Transverse colon (tissue), 4 donors: ENCODE data around the gene POM121L12. TPM values are rescaled to one million over a fixed set of nuclear protein-coding genes. Genes with fewer than 3 reads are reported as not detected.

Experiments
- DNase-seq: peaks from one replicate; pipeline ENCODE4 v3.0.0-alpha.2; 2019
- H3K27ac ChIP-seq, 4 donors: fragments of 200-600 bp; sonication (generic); 2 replicates each; pipeline ENCODE4 v1.5.1; 2016 to 2018; ENCODE audit warnings: inconsistent platforms in 4 of 4
- H3K27me3 ChIP-seq: fragments of 200-600 bp; sonication (generic); 2 replicates; pipeline ENCODE4 v1.5.1; 2017; ENCODE audit warnings: inconsistent platforms
- H3K36me3 ChIP-seq, 4 donors: fragments of 200-600 bp; sonication (generic); 2 replicates each; pipeline ENCODE4 v1.5.1; 2017 to 2019; ENCODE audit warnings: inconsistent platforms in 4 of 4
- H3K4me1 ChIP-seq, 4 donors: fragments of 200-600 bp; sonication (generic); 2 replicates each; pipeline ENCODE4 v1.5.1; 2017 to 2020; ENCODE audit warnings: inconsistent platforms in 4 of 4
- H3K4me3 ChIP-seq, 4 donors: fragments of 200-600 bp; sonication (generic); 1 replicate in 1 of 4; 2 replicates in 3 of 4; pipeline versions ENCODE4 v1.5.1 to v1.6.1; 2017 to 2019; ENCODE audit warnings: inconsistent platforms in 4 of 4
- H3K9me3 ChIP-seq, 2 donors: fragments of 200-600 bp; sonication (generic); 2 replicates each; pipeline ENCODE4 v1.5.1; 2017 to 2019; ENCODE audit warnings: inconsistent platforms in 2 of 2
- CTCF ChIP-seq, 5 experiments: fragments of 200-600 bp in 3 of 5; fragments of 450-650 bp in 2 of 5; sonication (generic) in 3 of 5; IDR thresholded peaks; 1 replicate in 2 of 5; 2 replicates in 3 of 5; pipeline ENCODE4 v1.5.1; 2016 to 2017; ENCODE audit warnings: antibody characterized with exemption in 5 of 5, inconsistent platforms in 3 of 5, mild to moderate bottlenecking in 2 of 5, moderate library complexity in 1 of 5
- EP300 ChIP-seq: sonication (generic); formaldehyde crosslinking; IDR thresholded peaks from one replicate; pipeline ENCODE4 v1.6.1; 2017; ENCODE audit warnings: antibody characterized with exemption, low read depth
- POLR2A ChIP-seq: fragments of 450-650 bp; IDR thresholded peaks from one replicate; pipeline ENCODE4 v1.6.1; 2016; ENCODE audit warnings: antibody characterized with exemption, mild to moderate bottlenecking, moderate library complexity
- POLR2AphosphoS5 ChIP-seq, 3 donors: sonication (generic); formaldehyde crosslinking; IDR thresholded peaks; one replicate each; pipeline ENCODE4 v1.6.1; 2016; ENCODE audit warnings: antibody characterized with exemption in 3 of 3
- WGBS, 2 donors: methylation state at CpG; one replicate each; pipeline ENCODE4 v1.1.5; 2018; ENCODE audit warnings: low coverage in 1 of 2; 5-methylcytosine and 5-hydroxymethylcytosine counted together
- in situ Hi-C, 4 donors: fragments of 200-750 bp; cut with MboI; loops; one replicate each; pipeline versions ENCODE4 v1.15.0 to v1.15.1; 2017; ENCODE audit warnings: low sequenced_read_pairs in 3 of 4, low pct_ligation_motif_present in 1 of 4, low pct_unique_long_range_greater_than_20kb in 1 of 4
- intact Hi-C: fragments of 100-400 bp; cut with DNase I; formaldehyde crosslinking; loops from one replicate; pipeline ENCODE4 v1.15.1; 2023; ENCODE audit warnings: low total_unique reads
- total RNA-seq, 4 donors: library from RNA; depleted of rRNA; stranded (reverse); fragments of >200 nt; gene quantifications; one replicate each; pipeline ENCODE4 v1.1.0, GENCODE V29; 2016

The POM121L12 gene
- total RNA-seq, 4 donors from 2014 or later = not detected

- Histone ChIP-seq H3K4me3 (no peak overlapping the region), H3K27ac (no peak overlapping the region), H3K27me3 (no peaks in the 10 kb centered on the region), H3K4me1 (no peaks in the 10 kb centered on the region), H3K36me3 (no peaks in the 10 kb centered on the region), H3K9me3 (no peaks in the 10 kb centered on the region)
- in situ Hi-C loops = no loop called here
- WGBS, 2 donors = 81 to 89% methylated on average over 2 of the region's 2 CpGs
- no peak for DNase-seq
- intact Hi-C loops = no loop called here
- TF ChIP-seq POLR2AphosphoS5 (IDR thresholded peaks at IDR 0.05) (no peak), CTCF (IDR thresholded peaks at IDR 0.05) (no peak), POLR2A (no peak), EP300 (no peak)
These were observed 33.2 kb downstream of the POM121L12 start for GRCh38 chr7:53068673-53069072.

GRCh38 chr7:53070883-53071282 lies 35.5 kb downstream of the POM121L12 start:
- Histone ChIP-seq H3K27ac (no peak overlapping the region), H3K4me3 (no peak overlapping the region), H3K27me3 (no peaks in the 10 kb centered on the region), H3K9me3 (no peaks in the 10 kb centered on the region), H3K36me3 (no peaks in the 10 kb centered on the region), H3K4me1 (no peaks in the 10 kb centered on the region)
- WGBS, 2 donors = 80 to 88% methylated on average over 2 of the region's 2 CpGs
- intact Hi-C loops (no loop called here), in situ Hi-C loops (no loop called here)
- TF ChIP-seq POLR2A (no peak), EP300 (no peak), CTCF (IDR thresholded peaks at IDR 0.05) (no peak)
- DNase-seq = no peak
